ENCODE results near the gene PTPRJ.
"Not testable (repeated sequence)": the region's sequence is repeated elsewhere in the genome, so short reads cannot be mapped to it uniquely, and the experiment has no call there.

The PTPRJ gene

GRCh38 chr11:48125866-48126265 lies 145.5 kb downstream of the PTPRJ start:
- TF ChIP-seq, protein P1, sequence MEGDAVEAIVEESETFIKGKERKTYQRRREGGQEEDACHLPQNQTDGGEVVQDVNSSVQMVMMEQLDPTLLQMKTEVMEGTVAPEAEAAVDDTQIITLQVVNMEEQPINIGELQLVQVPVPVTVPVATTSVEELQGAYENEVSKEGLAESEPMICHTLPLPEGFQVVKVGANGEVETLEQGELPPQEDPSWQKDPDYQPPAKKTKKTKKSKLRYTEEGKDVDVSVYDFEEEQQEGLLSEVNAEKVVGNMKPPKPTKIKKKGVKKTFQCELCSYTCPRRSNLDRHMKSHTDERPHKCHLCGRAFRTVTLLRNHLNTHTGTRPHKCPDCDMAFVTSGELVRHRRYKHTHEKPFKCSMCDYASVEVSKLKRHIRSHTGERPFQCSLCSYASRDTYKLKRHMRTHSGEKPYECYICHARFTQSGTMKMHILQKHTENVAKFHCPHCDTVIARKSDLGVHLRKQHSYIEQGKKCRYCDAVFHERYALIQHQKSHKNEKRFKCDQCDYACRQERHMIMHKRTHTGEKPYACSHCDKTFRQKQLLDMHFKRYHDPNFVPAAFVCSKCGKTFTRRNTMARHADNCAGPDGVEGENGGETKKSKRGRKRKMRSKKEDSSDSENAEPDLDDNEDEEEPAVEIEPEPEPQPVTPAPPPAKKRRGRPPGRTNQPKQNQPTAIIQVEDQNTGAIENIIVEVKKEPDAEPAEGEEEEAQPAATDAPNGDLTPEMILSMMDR (IDR thresholded peaks at IDR 0.05; ENCODE audit: low read depth, low read length, missing control alignments), result no peak
- H3K4me3 ChIP-seq (ENCODE audit: low read depth, low read length), result no peak overlapping the region
- DNase-seq (ENCODE audit: low read depth), result no peak

DNA sequence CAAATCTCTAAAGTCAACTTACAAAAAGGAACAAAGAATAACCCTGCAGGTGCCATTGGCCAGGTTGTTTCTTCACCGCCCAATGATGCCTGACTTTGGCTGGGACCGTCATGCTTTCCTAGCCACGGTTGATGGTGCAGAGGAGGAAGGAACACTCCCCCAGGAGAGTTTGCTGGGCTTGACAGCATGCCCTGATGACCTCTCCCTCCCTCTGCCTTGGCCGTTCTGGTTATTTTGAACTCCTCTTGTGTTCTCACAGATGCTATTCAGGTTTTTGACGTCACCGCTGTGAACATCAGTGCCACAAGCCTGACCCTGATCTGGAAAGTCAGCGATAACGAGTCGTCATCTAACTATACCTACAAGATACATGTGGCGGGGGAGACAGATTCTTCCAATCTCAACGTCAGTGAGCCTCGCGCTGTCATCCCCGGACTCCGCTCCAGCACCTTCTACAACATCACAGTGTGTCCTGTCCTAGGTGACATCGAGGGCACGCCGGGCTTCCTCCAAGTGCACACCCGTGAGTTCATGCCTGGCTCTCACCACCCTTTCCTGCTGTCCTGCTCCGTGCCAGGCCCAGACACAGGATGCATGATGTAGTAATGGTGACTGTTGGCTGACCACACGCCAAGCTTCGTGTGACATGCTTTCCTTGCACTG lies 147.3 kb downstream of the PTPRJ start:
- DNase-seq (ENCODE audit: low read depth), result no peak
- no peak overlapping the region for H3K4me3 ChIP-seq (ENCODE audit: low read depth, low read length)
- TF ChIP-seq, protein P1 (IDR thresholded peaks at IDR 0.05; ENCODE audit: low read depth, low read length, missing control alignments), result no peak

DNA sequence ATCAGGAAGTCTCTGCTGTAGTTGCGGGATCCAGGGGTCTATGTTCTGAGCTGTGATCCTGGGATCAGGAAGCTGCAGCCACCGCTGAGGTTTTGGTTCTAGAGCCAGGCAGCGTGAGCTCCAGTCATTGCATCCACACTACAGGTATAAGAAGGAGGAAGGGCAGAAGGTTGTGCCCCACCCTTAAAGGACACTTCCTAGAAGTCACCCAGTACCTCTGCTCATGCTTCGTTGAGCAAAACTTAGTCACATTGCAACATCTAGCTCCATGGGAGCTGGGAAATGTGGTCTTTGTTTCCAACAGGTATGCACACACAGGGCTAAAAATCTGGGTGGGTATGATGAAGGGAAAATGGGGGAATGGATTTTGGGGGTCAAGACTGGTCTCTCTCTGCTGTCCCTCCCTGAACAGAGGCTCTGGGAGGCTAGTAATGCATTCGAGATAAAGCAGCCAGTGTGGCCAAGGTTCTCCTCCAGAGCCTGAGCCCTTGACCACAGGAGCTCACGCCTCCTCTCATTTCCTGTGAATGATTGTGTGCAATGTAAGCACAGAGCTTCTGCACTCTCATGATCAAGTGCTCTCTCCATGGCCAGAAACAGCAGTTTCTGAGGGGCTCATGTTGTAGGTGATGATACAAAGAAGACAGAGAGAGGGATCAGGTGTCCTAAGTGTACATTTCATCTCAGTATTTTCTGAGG lies 149.5 kb downstream of the PTPRJ start:
- no peak for DNase-seq (ENCODE audit: low read depth)

GRCh38 chr11:48134221-48134922 lies 154.0 kb downstream of the PTPRJ start:
- TF ChIP-seq, protein P1 (IDR thresholded peaks at IDR 0.05; ENCODE audit: low read depth, low read length, missing control alignments), result no peak
- DNase-seq (ENCODE audit: low read depth), result no peak

More for the DNA sequence above, 149.5 kb downstream of the PTPRJ start:
- TF ChIP-seq, protein P1 (IDR thresholded peaks at IDR 0.05; ENCODE audit: low read depth, low read length, missing control alignments), result no peak
- no peak overlapping the region for H3K4me3 ChIP-seq (ENCODE audit: low read depth, low read length)

DNA sequence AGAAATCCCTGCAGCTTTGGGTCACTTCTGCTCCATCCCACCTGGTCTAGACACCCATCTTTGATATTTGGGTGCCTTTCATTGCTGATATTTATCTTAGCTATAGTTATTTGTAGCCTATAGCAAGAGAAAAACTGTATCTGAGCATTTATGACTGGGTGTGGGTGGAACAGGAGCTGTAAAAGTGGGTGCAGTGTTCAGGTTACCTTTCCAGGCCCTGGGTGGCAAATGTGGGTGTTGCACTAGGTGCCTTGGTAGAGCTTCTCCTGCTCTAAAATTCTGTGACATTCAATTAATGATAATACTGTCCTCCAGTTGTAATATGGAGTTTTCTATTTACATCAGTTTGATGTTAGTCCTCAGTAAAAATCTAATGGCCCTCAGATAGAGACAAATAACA lies 157.9 kb downstream of the PTPRJ start:
- TF ChIP-seq, protein P1 (IDR thresholded peaks at IDR 0.05; ENCODE audit: low read depth, low read length, missing control alignments), result no peak
- no peak for DNase-seq (ENCODE audit: low read depth)

More at GRCh38 chr11:48134221-48134922, 154.0 kb downstream of the PTPRJ start:
- no peak overlapping the region for H3K4me3 ChIP-seq (ENCODE audit: low read depth, low read length)

GRCh38 chr11:48139896-48140295 lies 159.5 kb downstream of the PTPRJ start:
- not testable (repeated sequence) for DNase-seq (ENCODE audit: low read depth); H3K4me3 ChIP-seq (ENCODE audit: low read depth, low read length)

More for the DNA sequence above, 157.9 kb downstream of the PTPRJ start:
- H3K4me3 ChIP-seq (ENCODE audit: low read depth, low read length), result no peak overlapping the region

- no peak overlapping the region for H3K4me3 ChIP-seq (ENCODE audit: low read depth, low read length)
- no peak for DNase-seq (ENCODE audit: low read depth)
- TF ChIP-seq, protein P1 (IDR thresholded peaks at IDR 0.05; ENCODE audit: low read depth, low read length, missing control alignments), result no peak
These were observed 161.2 kb downstream of the PTPRJ start for GRCh38 chr11:48141475-48142122.

All from GM12864 (cell line).